ENCODE data around the gene FXYD5. TPM values are rescaled to one million over a fixed set of nuclear protein-coding genes. Genes with fewer than 3 reads are reported as not detected.
"Not testable (repeated sequence)": the region's sequence is repeated elsewhere in the genome, so short reads cannot be mapped to it uniquely, and the experiment has no call there.

FXYD5 gene
- total RNA-seq, 1 experiment from 2014 or later: 100 TPM

GRCh38 chr19:35151273-35152065, 3.1 kb upstream of the FXYD5 start:
- no peak overlapping the region for H2BK12ac ChIP-seq (ENCODE audit: insufficient read length, low read depth, low read length)
- no CpG with 5 or more reads among the region's 20 CpGs for WGBS (ENCODE audit: extremely low coverage, insufficient read length, low lambda C conversion rate)
- H4K91ac ChIP-seq (ENCODE audit: insufficient read length, low read depth, low read length): no peak overlapping the region
- no peak overlapping the region for H2BK15ac ChIP-seq (ENCODE audit: low read depth, low read length)
- no peak overlapping the region for H3K4me2 ChIP-seq (ENCODE audit: insufficient read depth, insufficient read length, low read length)
- H3K4ac ChIP-seq (ENCODE audit: low read depth, low read length): no peak overlapping the region
- H2BK5ac ChIP-seq (ENCODE audit: insufficient read length, low read length): no peak overlapping the region
- Mint-ChIP-seq H3K4me1 (peaks cover 47 to 53% of the 10 kb centered on the region in 2 experiments), H3K27me3 (ENCODE audit: low read depth) (peaks cover 2% of the 10 kb centered on the region), H3K27ac (peak overlapping the region in 2 of 3 experiments; percentile 68 to 86; a peak in 3 of 7 replicates), H3K9me3 (no peaks in the 10 kb centered on the region; a peak in 1 of 5 replicates), H3K36me3 (ENCODE audit: insufficient read depth in 1 of 3, low read depth in 3 of 3) (peaks cover 2 to 8% (median 4%) of the 10 kb centered on the region in 3 experiments; a peak in 5 of 7 replicates), H3K4me3 (no peak overlapping the region; a peak in 1 of 5 replicates)
- no peak overlapping the region for H3K9ac ChIP-seq (ENCODE audit: extremely low read depth, insufficient read length, low read length)
- no peak overlapping the region for H2BK120ac ChIP-seq (ENCODE audit: low read depth, low read length, poor library complexity, severe bottlenecking)
- H3K56ac ChIP-seq (ENCODE audit: insufficient read length, low read depth, low read length): no peak overlapping the region
- H3K23me2 ChIP-seq (ENCODE audit: insufficient read length, low read depth, low read length, poor library complexity, severe bottlenecking): peaks cover 19% of the 10 kb centered on the region
- no peak overlapping the region for H4K5ac ChIP-seq (ENCODE audit: insufficient read length, low read depth, low read length)
- no peaks in the 10 kb centered on the region for H4K20me1 ChIP-seq (ENCODE audit: control insufficient read depth, insufficient read depth, insufficient read length)
- no peak overlapping the region for H3K18ac ChIP-seq (ENCODE audit: insufficient read length, low read depth, low read length)
- no peak overlapping the region for H2BK20ac ChIP-seq (ENCODE audit: low read depth, low read length, poor library complexity, severe bottlenecking)
- no peaks in the 10 kb centered on the region for H3K27me3 ChIP-seq (ENCODE audit: insufficient read depth, low read length)
- no peak overlapping the region for H3K14ac ChIP-seq (ENCODE audit: insufficient read depth, low read length)
- H2AK5ac ChIP-seq (ENCODE audit: insufficient read length, low read length): no peak overlapping the region
- H3K9me3 ChIP-seq (ENCODE audit: control insufficient read depth, low read depth, low read length): no peaks in the 10 kb centered on the region
- H2AFZ ChIP-seq (ENCODE audit: low read length): no peak overlapping the region
- no peaks in the 10 kb centered on the region for H3K79me1 ChIP-seq (ENCODE audit: insufficient read depth, low read depth, low read length, poor library complexity, severe bottlenecking)
- H4K8ac ChIP-seq (replicated peaks; ENCODE audit: insufficient read length, low read depth, low read length): no peak overlapping the region
- no peak overlapping the region for H3K27ac ChIP-seq (ENCODE audit: insufficient read length, low read depth, low read length)
- H3K79me2 ChIP-seq (ENCODE audit: insufficient read depth, low read length): no peaks in the 10 kb centered on the region; the same call in 1 of the 2 replicates
- H3T11ph ChIP-seq (ENCODE audit: low read length): no peak overlapping the region
- H3K4me1 ChIP-seq (ENCODE audit: insufficient read depth, low read length): peaks cover 10% of the 10 kb centered on the region; the same call in 1 of the 2 replicates
- H3K23ac ChIP-seq (ENCODE audit: insufficient read length, low read depth, low read length): no peak overlapping the region
- DNase-seq: peak; percentile 61
- TF ChIP-seq CTCF (conservative IDR thresholded peaks at IDR 0.05): 0 out of 3 replicates have a peak, but pooled peaks have one; percentile 17

GRCh38 chr19:35153129-35153522, 1.4 kb upstream of the FXYD5 start:
- H3K23ac ChIP-seq (ENCODE audit: insufficient read length, low read depth, low read length); DNase-seq; H4K5ac ChIP-seq (ENCODE audit: insufficient read length, low read depth, low read length); H2AFZ ChIP-seq (ENCODE audit: low read length); H3K18ac ChIP-seq (ENCODE audit: insufficient read length, low read depth, low read length); H4K91ac ChIP-seq (ENCODE audit: insufficient read length, low read depth, low read length); H3K56ac ChIP-seq (ENCODE audit: insufficient read length, low read depth, low read length); H3K9me3 Mint-ChIP-seq; H3K14ac ChIP-seq (ENCODE audit: insufficient read depth, low read length); H4K20me1 ChIP-seq (ENCODE audit: control insufficient read depth, insufficient read depth, insufficient read length); H3T11ph ChIP-seq (ENCODE audit: low read length); H3K27me3 Mint-ChIP-seq (ENCODE audit: low read depth); H3K79me1 ChIP-seq (ENCODE audit: insufficient read depth, low read depth, low read length, poor library complexity, severe bottlenecking); H3K9me3 ChIP-seq (ENCODE audit: control insufficient read depth, low read depth, low read length); H3K27me3 ChIP-seq (ENCODE audit: insufficient read depth, low read length); H3K9ac ChIP-seq (ENCODE audit: extremely low read depth, insufficient read length, low read length); H2BK20ac ChIP-seq (ENCODE audit: low read depth, low read length, poor library complexity, severe bottlenecking); H3K4me1 ChIP-seq (ENCODE audit: insufficient read depth, low read length); H2AK5ac ChIP-seq (ENCODE audit: insufficient read length, low read length); H2BK12ac ChIP-seq (ENCODE audit: insufficient read length, low read depth, low read length); H3K4ac ChIP-seq (ENCODE audit: low read depth, low read length); H3K27ac ChIP-seq (ENCODE audit: insufficient read length, low read depth, low read length); H2BK5ac ChIP-seq (ENCODE audit: insufficient read length, low read length); H2BK120ac ChIP-seq (ENCODE audit: low read depth, low read length, poor library complexity, severe bottlenecking); H3K79me2 ChIP-seq (ENCODE audit: insufficient read depth, low read length); H2BK15ac ChIP-seq (ENCODE audit: low read depth, low read length); H4K8ac ChIP-seq (replicated peaks; ENCODE audit: insufficient read length, low read depth, low read length): not testable (repeated sequence)
- peaks cover 49 to 55% of the 10 kb centered on the region in 2 experiments for H3K4me1 Mint-ChIP-seq
- H3K27ac Mint-ChIP-seq: peak overlapping the region in 1 of 3 experiments; percentile 92; a peak in 1 of 7 replicates
- H3K23me2 ChIP-seq (ENCODE audit: insufficient read length, low read depth, low read length, poor library complexity, severe bottlenecking): peaks cover 19% of the 10 kb centered on the region
- WGBS (ENCODE audit: extremely low coverage, insufficient read length, low lambda C conversion rate): no CpG with 5 or more reads among the region's 10 CpGs
- peak overlapping the region; percentile 68 for H3K4me2 ChIP-seq (ENCODE audit: insufficient read depth, insufficient read length, low read length)
- H3K36me3 Mint-ChIP-seq (ENCODE audit: insufficient read depth in 1 of 3, low read depth in 3 of 3): peaks cover 10 to 15% (median 11%) of the 10 kb centered on the region in 3 experiments; a peak in 6 of 7 replicates
- peak overlapping the region; percentile 74 to 93 for H3K4me3 Mint-ChIP-seq
